Measurements from ENCODE around the gene VIM. TPM values are rescaled to one million over a fixed set of nuclear protein-coding genes. Genes with fewer than 3 reads are reported as not detected.

Gene VIM
- total RNA-seq, 1 donor from 2014 or later: 6,230 TPM

GRCh38 chr10:17185873-17186272 lies 42.2 kb upstream of the VIM start:
- no peaks in the 10 kb centered on the region for H3K36me3 ChIP-seq
- peaks cover 0 to 6% of the 10 kb centered on the region in 2 donors for H3K4me1 ChIP-seq
- H3K4me3 ChIP-seq: no peak overlapping the region
- H3K27ac ChIP-seq: no peak overlapping the region
- H3K27me3 ChIP-seq: no peaks in the 10 kb centered on the region
- no peaks in the 10 kb centered on the region for H3K9me3 ChIP-seq
- intact Hi-C loops (cut with DNase I): no loop called here
- DNase-seq (ENCODE audit: low spot score in 2 of 2): no peak
- no peak for TF ChIP-seq CTCF (IDR thresholded peaks at IDR 0.05)

- intact Hi-C loops (cut with DNase I): no loop called here
- TF ChIP-seq CTCF (IDR thresholded peaks at IDR 0.05): no peak
Observed at GRCh38 chr10:17188644-17189172, 39.3 kb upstream of the VIM start.

GRCh38 chr10:17190602-17191001 lies 37.4 kb upstream of the VIM start:
- TF ChIP-seq CTCF (IDR thresholded peaks at IDR 0.05): no peak
- Histone ChIP-seq H3K4me3 (peak overlapping the region in 1 of 2 donors; percentile 1), H3K36me3 (no peaks in the 10 kb centered on the region), H3K9me3 (no peaks in the 10 kb centered on the region), H3K27me3 (no peaks in the 10 kb centered on the region), H3K27ac (peak overlapping the region in 1 of 2 donors; percentile 17), H3K4me1 (peaks cover 0 to 10% of the 10 kb centered on the region in 2 donors)
- intact Hi-C loops (cut with DNase I): no loop called here
- DNase-seq (ENCODE audit: low spot score in 2 of 2): no peak

More at GRCh38 chr10:17188644-17189172, 39.3 kb upstream of the VIM start:
- no peaks in the 10 kb centered on the region for H3K27me3 ChIP-seq
- no peak overlapping the region for H3K27ac ChIP-seq
- no peak overlapping the region for H3K4me3 ChIP-seq
- no peaks in the 10 kb centered on the region for H3K9me3 ChIP-seq
- H3K4me1 ChIP-seq: peaks cover 0 to 7% of the 10 kb centered on the region in 2 donors
- no peak for DNase-seq (ENCODE audit: low spot score in 2 of 2)
- H3K36me3 ChIP-seq: no peaks in the 10 kb centered on the region

- H3K4me3 ChIP-seq: no peak overlapping the region
- H3K4me1 ChIP-seq: peaks cover 0 to 15% of the 10 kb centered on the region in 2 donors
- no peaks in the 10 kb centered on the region for H3K27me3 ChIP-seq
- no peaks in the 10 kb centered on the region for H3K9me3 ChIP-seq
- no peak for TF ChIP-seq CTCF (IDR thresholded peaks at IDR 0.05)
- peak overlapping the region; percentile 94 to 96 for H3K27ac ChIP-seq
- no peaks in the 10 kb centered on the region for H3K36me3 ChIP-seq
- intact Hi-C loops (cut with DNase I): no loop called here
- no peak for DNase-seq (ENCODE audit: low spot score in 2 of 2)
Observed at GRCh38 chr10:17195083-17195482, 33.0 kb upstream of the VIM start.

GRCh38 chr10:17196045-17196444 lies 32.0 kb upstream of the VIM start:
- no peaks in the 10 kb centered on the region for H3K36me3 ChIP-seq
- peak overlapping the region; percentile 94 to 96 for H3K27ac ChIP-seq
- peaks cover 0 to 15% of the 10 kb centered on the region in 2 donors for H3K4me1 ChIP-seq
- intact Hi-C loops (cut with DNase I): no loop called here
- no peak for DNase-seq (ENCODE audit: low spot score in 2 of 2)
- peak overlapping the region in 1 of 2 donors; percentile 29 for H3K4me3 ChIP-seq
- no peaks in the 10 kb centered on the region for H3K9me3 ChIP-seq
- no peaks in the 10 kb centered on the region for H3K27me3 ChIP-seq
- TF ChIP-seq CTCF (IDR thresholded peaks at IDR 0.05): no peak

- H3K27ac ChIP-seq: peak overlapping the region; percentile 94 to 96
Observed at GRCh38 chr10:17196573-17196972, 31.5 kb upstream of the VIM start.

More at GRCh38 chr10:17196573-17196972, 31.5 kb upstream of the VIM start:
- intact Hi-C loops (cut with DNase I): no loop called here
- peaks cover 0 to 13% of the 10 kb centered on the region in 2 donors for H3K4me1 ChIP-seq
- no peaks in the 10 kb centered on the region for H3K36me3 ChIP-seq
- peak overlapping the region in 1 of 2 donors; percentile 29 for H3K4me3 ChIP-seq
- TF ChIP-seq CTCF (IDR thresholded peaks at IDR 0.05): no peak
- H3K27me3 ChIP-seq: no peaks in the 10 kb centered on the region
- DNase-seq (ENCODE audit: low spot score in 2 of 2): no peak
- H3K9me3 ChIP-seq: no peaks in the 10 kb centered on the region

Measured in ascending aorta (tissue), 2 donors.